OCI-LY7 (cell line): ENCODE measurements around the gene OLAH. TPM values are rescaled to one million over a fixed set of nuclear protein-coding genes. Genes with fewer than 3 reads are reported as not detected.

Experiments used
- BruUV-seq: library from RNA; stranded (reverse); fragments of 400-500 nt; replicated peaks from 2 replicates; lab custom pipeline; 2021; lab: Mats Ljungman, UMichigan
- CTCF ChIA-PET: fragments of 300-600 bp; sonication (Branson Sonifier 250); formaldehyde crosslinking; loops from one replicate; lab custom pipeline; 2022; ENCODE audit warnings: antibody characterized with exemption; ENCODE audit not compliant: unreplicated experiment; lab: Charles Lee
- POLR2A ChIA-PET: fragments of 300-600 bp; sonication (Branson Sonifier 250); formaldehyde crosslinking; loops from one replicate; lab custom pipeline; 2022; ENCODE audit warnings: antibody characterized with exemption; lab: Charles Lee
- DNase-seq: peaks from one replicate; pipeline ENCODE4 v3.0.0-alpha.2; 2015; ENCODE audit warnings: low spot score
- H2AFZ ChIP-seq: fragments of 200-600 bp; sonication (generic), shearing (Covaris generic); 2 replicates; pipeline ENCODE4 v1.6.1; 2014; ENCODE audit warnings: mild to moderate bottlenecking, antibody characterized with exemption, low read length, moderate library complexity
- H3K27ac ChIP-seq: fragments of 200-600 bp; sonication (generic); 2 replicates; pipeline ENCODE4 v1.5.1; 2014; ENCODE audit warnings: mixed run types, low read depth, mild to moderate bottlenecking, moderate library complexity, low read length, inconsistent platforms; ENCODE audit not compliant: poor library complexity, severe bottlenecking
- H3K36me3 ChIP-seq: fragments of 200-600 bp; sonication (generic); 2 replicates; pipeline ENCODE4 v1.6.1; 2014; ENCODE audit warnings: mild to moderate bottlenecking, antibody characterized with exemption, low read length, moderate library complexity, mixed read lengths; ENCODE audit not compliant: insufficient read depth
- H3K4me1 ChIP-seq: fragments of 200-600 bp; sonication (generic); 2 replicates; pipeline ENCODE4 v1.5.1; 2014; ENCODE audit warnings: mild to moderate bottlenecking, low read length; ENCODE audit not compliant: insufficient read depth, poor library complexity, severe bottlenecking
- H3K4me2 ChIP-seq: fragments of 200-600 bp; sonication (generic); 2 replicates; pipeline ENCODE4 v1.6.1; 2014; ENCODE audit warnings: mild to moderate bottlenecking, low read length
- H3K4me3 ChIP-seq: fragments of 200-600 bp; sonication (generic); 2 replicates; pipeline ENCODE4 v1.5.1; 2014; ENCODE audit warnings: mild to moderate bottlenecking, low read depth, low read length; ENCODE audit not compliant: poor library complexity, severe bottlenecking
- H3K79me2 ChIP-seq: fragments of 200-600 bp; sonication (generic); 2 replicates; pipeline ENCODE4 v1.6.1; 2016; ENCODE audit warnings: low read depth, mild to moderate bottlenecking, low read length, moderate library complexity, mixed read lengths; ENCODE audit not compliant: insufficient read depth
- H3K9me2 ChIP-seq: fragments of 200-600 bp; sonication (generic); 2 replicates; pipeline ENCODE4 v1.6.1; 2016; ENCODE audit warnings: mild to moderate bottlenecking, low read length, mixed read lengths; ENCODE audit not compliant: insufficient read depth
- H3K9me3 ChIP-seq: fragments of 200-600 bp; sonication (generic); 2 replicates; pipeline ENCODE4 v1.6.1; 2014; ENCODE audit warnings: mild to moderate bottlenecking, mixed run types, low read length, mixed read lengths
- H4K20me1 ChIP-seq: fragments of 200-600 bp; sonication (generic); 2 replicates; pipeline ENCODE4 v1.6.1; 2014; ENCODE audit warnings: mild to moderate bottlenecking, antibody characterized with exemption, low read length, moderate library complexity, mixed read lengths; ENCODE audit not compliant: insufficient read depth
- EZH2phosphoT487 ChIP-seq: fragments of 200-600 bp; sonication (generic); IDR thresholded peaks from 2 replicates; pipeline ENCODE4 v1.6.1; 2018; ENCODE audit warnings: low read depth, borderline replicate concordance, mild to moderate bottlenecking, mixed run types, antibody characterized with exemption, low read length, moderate library complexity, mixed read lengths
- intact Hi-C: fragments of 100-400 bp; cut with micrococcal nuclease; formaldehyde crosslinking; loops from one replicate; pipeline ENCODE4 v1.10.0; 2022; ENCODE audit not compliant: unreplicated experiment
- total RNA-seq, 2 experiments: library from RNA; depleted of rRNA in 1 of 2; stranded (reverse); fragments of >200 nt in 1 of 2; shearing (Covaris generic) in 1 of 2; gene quantifications; 2 replicates each; pipeline ENCODE4 v1.2.3, GENCODE V29; 2014 to 2022
- TF ChIP-seq, protein P1 (sequence below): fragments of 200-600 bp; sonication (generic); conservative IDR thresholded peaks from 2 replicates; pipeline ENCODE4 v1.5.1; 2014; ENCODE audit warnings: mild to moderate bottlenecking, antibody characterized with exemption, low read length, moderate library complexity, mixed read lengths

OLAH gene
- total RNA-seq, 2 experiments from 2014 or later: not detected

DNA sequence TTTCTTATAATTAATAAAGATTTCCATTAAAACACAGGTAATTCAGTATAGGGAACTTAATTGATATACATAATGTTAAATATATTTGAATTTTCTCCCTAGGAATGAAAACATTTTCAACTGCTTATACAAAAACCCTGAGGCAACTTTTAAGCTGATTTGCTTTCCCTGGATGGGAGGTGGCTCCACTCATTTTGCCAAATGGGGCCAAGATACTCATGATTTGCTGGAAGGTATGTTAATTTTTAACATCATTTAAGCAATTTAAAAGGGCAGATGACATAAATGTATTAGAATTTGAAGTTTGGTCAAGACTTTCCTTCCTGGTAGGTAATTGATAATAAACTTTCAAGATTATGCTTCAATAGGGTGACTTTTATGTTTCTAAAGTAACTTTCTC lies 5.8 kb downstream of the OLAH start:
- H3K9me2 ChIP-seq: no peaks in the 10 kb centered on the region
- TF ChIP-seq, protein P1, sequence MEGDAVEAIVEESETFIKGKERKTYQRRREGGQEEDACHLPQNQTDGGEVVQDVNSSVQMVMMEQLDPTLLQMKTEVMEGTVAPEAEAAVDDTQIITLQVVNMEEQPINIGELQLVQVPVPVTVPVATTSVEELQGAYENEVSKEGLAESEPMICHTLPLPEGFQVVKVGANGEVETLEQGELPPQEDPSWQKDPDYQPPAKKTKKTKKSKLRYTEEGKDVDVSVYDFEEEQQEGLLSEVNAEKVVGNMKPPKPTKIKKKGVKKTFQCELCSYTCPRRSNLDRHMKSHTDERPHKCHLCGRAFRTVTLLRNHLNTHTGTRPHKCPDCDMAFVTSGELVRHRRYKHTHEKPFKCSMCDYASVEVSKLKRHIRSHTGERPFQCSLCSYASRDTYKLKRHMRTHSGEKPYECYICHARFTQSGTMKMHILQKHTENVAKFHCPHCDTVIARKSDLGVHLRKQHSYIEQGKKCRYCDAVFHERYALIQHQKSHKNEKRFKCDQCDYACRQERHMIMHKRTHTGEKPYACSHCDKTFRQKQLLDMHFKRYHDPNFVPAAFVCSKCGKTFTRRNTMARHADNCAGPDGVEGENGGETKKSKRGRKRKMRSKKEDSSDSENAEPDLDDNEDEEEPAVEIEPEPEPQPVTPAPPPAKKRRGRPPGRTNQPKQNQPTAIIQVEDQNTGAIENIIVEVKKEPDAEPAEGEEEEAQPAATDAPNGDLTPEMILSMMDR: no peak
- TF ChIP-seq EZH2phosphoT487: no peak
- no peak overlapping the region for H3K4me3 ChIP-seq
- no peaks in the 10 kb centered on the region for H3K9me3 ChIP-seq
- no TSS peak for BruUV-seq
- no peak overlapping the region for H3K4me2 ChIP-seq
- no peak overlapping the region for H2AFZ ChIP-seq
- intact Hi-C loops: no loop called here
- POLR2A ChIA-PET: interaction anchor here (1.0 kb wide), 1 partner anchor 15 kb away, joined by 3 read pairs; no protein-coding TSS in a partner anchor
- H3K27ac ChIP-seq: no peak overlapping the region
- no peaks in the 10 kb centered on the region for H4K20me1 ChIP-seq
- DNase-seq: no peak
- H3K79me2 ChIP-seq: no peaks in the 10 kb centered on the region
- no peaks in the 10 kb centered on the region for H3K36me3 ChIP-seq
- no peaks in the 10 kb centered on the region for H3K4me1 ChIP-seq
- CTCF ChIA-PET: no interaction called here

DNA sequence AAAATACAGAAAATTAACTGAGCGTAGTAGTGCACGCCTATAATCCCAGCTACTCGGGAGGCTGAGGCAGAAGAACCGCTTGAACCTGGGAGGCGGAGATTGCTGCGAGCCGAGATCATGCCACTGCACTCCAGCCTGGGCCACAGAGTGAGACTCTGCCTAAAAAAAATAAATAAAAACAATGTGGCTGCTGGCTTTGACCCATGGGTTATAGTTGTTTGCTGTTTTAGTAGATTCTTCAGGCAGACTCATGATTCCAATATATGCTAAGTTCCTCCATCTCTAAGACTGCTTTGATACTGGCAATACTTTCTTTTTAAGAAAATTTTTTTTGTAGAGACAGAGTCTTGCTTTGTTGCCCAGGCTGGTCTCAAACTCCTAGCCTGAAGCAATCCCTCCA lies 8.4 kb downstream of the OLAH start:
- H3K27ac ChIP-seq: no peak overlapping the region
- no peaks in the 10 kb centered on the region for H3K79me2 ChIP-seq
- no peaks in the 10 kb centered on the region for H4K20me1 ChIP-seq
- TF ChIP-seq, protein P1: no peak
- TF ChIP-seq EZH2phosphoT487: no peak
- H3K9me2 ChIP-seq: no peaks in the 10 kb centered on the region
- CTCF ChIA-PET: no interaction called here
- H3K4me2 ChIP-seq: no peak overlapping the region
- POLR2A ChIA-PET: interaction anchor here (0.6 kb wide), 1 partner anchor 21 kb away, joined by 3 read pairs; no protein-coding TSS in a partner anchor
- no TSS peak for BruUV-seq
- H2AFZ ChIP-seq: no peak overlapping the region
- no peaks in the 10 kb centered on the region for H3K4me1 ChIP-seq
- DNase-seq: no peak
- no peaks in the 10 kb centered on the region for H3K36me3 ChIP-seq
- no peak overlapping the region for H3K4me3 ChIP-seq
- intact Hi-C loops: no loop called here
- no peaks in the 10 kb centered on the region for H3K9me3 ChIP-seq

DNA sequence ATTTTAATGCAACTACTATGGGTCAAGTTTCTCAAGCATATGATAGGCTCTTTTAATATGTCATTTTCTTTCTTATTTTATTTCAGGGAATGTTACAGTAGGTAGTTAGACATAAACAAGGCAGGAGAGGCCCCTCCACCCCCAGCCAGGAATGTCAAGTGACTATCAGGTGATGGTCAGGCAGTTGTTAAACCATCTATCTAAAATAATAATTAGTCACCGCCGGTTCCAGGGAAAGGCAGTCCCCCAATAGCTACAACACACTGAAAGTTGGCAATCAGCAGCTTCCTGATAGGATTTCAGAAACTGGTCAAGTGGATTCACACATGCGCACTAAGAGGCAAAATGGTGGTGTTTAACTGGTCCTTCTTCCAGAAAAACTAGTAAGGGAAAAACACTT lies 9.3 kb downstream of the OLAH start:
- no TSS peak for BruUV-seq
- Histone ChIP-seq H3K4me3 (no peak overlapping the region), H3K4me2 (no peak overlapping the region), H2AFZ (no peak overlapping the region), H3K79me2 (no peaks in the 10 kb centered on the region), H3K27ac (no peak overlapping the region), H3K9me2 (no peaks in the 10 kb centered on the region), H3K4me1 (no peaks in the 10 kb centered on the region), H4K20me1 (no peaks in the 10 kb centered on the region), H3K36me3 (no peaks in the 10 kb centered on the region), H3K9me3 (no peaks in the 10 kb centered on the region)
- ChIA-PET CTCF (no interaction called here), POLR2A (no interaction called here)
- DNase-seq: no peak
- intact Hi-C loops: no loop called here
- TF ChIP-seq, protein P1: no peak
- TF ChIP-seq EZH2phosphoT487: no peak
